GM12878 (cell line): Measurements from ENCODE around the gene RNF38. TPM values are rescaled to one million over a fixed set of nuclear protein-coding genes. Genes with fewer than 3 reads are reported as not detected.

Source experiments
- ATAC-seq: fragments of 200-7000 bp; cut with Tn5 transposase; 3 replicates; pipeline ENCODE4 v1.9.1; 2020; ENCODE audit warnings: mild to moderate bottlenecking, moderate library complexity
- BruUV-seq: library from RNA; stranded (reverse); fragments of 400-500 nt; replicated peaks from 2 replicates; lab custom pipeline; 2021; lab: Mats Ljungman, UMichigan
- CTCF ChIA-PET: fragments of 300-600 bp; sonication (Branson Sonifier 250); formaldehyde crosslinking; extraction: SDS; loops from one replicate; lab custom pipeline; 2021; ENCODE audit warnings: inconsistent platforms; lab: Yijun Ruan, JAX
- POLR2A ChIA-PET: fragments of 350-600 bp; formaldehyde crosslinking; extraction: SDS; loops from one replicate; lab custom pipeline; 2021; ENCODE audit warnings: inconsistent platforms; lab: Charles Lee
- RAD21 ChIA-PET: fragments of 300-600 bp; sonication (Branson Sonifier 250); formaldehyde crosslinking; loops from one replicate; lab custom pipeline; 2023; ENCODE audit warnings: antibody characterized with exemption; ENCODE audit not compliant: unreplicated experiment; lab: Charles Lee
- SMC1A ChIA-PET: fragments of 300-600 bp; sonication (Branson Sonifier 250); formaldehyde crosslinking; loops from one replicate; lab custom pipeline; 2023; ENCODE audit not compliant: unreplicated experiment, uncharacterized antibody; lab: Charles Lee
- DNase-seq: peaks from one replicate; pipeline ENCODE4 v3.0.0-alpha.2; 2011; ENCODE audit warnings: low read depth, low spot score
- FAIRE-seq: peaks from 3 replicates; lab custom pipeline; 2011; peaks lifted over from hg19 to GRCh38; lab: Jason Lieb, UNC
- H2AFZ ChIP-seq: 2 replicates; pipeline ENCODE4 v1.6.0; 2011; ENCODE audit warnings: low read depth, low read length, control low read depth; ENCODE audit not compliant: control insufficient read depth
- H3K27ac ChIP-seq: 2 replicates; pipeline ENCODE4 v1.5.1; 2011; ENCODE audit warnings: control low read depth; ENCODE audit not compliant: control insufficient read depth, insufficient read depth
- H3K27me3 ChIP-seq, 2 experiments: replicated peaks in 1 of 2; 2 replicates each; pipeline versions ENCODE4 v1.6.0 to v1.6.1; 2011; ENCODE audit warnings: low read length in 1 of 2; ENCODE audit not compliant: control insufficient read depth in 2 of 2, insufficient read depth in 2 of 2
- H3K36me3 ChIP-seq, 2 experiments: 2 replicates each; pipeline ENCODE4 v1.5.1; 2011; ENCODE audit warnings: low read length in 1 of 2; ENCODE audit not compliant: control insufficient read depth in 2 of 2, insufficient read depth in 2 of 2
- H3K4me1 ChIP-seq: 2 replicates; pipeline ENCODE4 v1.6.1; 2011; ENCODE audit warnings: mild to moderate bottlenecking, low read length, moderate library complexity, mixed read lengths; ENCODE audit not compliant: control insufficient read depth, insufficient read depth
- H3K4me2 ChIP-seq: 2 replicates; pipeline ENCODE4 v1.6.0; 2011; ENCODE audit warnings: control low read depth; ENCODE audit not compliant: control insufficient read depth, insufficient read depth
- H3K4me3 ChIP-seq: fragments of 200-600 bp; sonication (generic); 2 replicates; pipeline ENCODE4 v1.5.1; 2016
- H3K79me2 ChIP-seq: 2 replicates; pipeline ENCODE4 v1.6.0; 2011; ENCODE audit warnings: low read length; ENCODE audit not compliant: control insufficient read depth, insufficient read depth
- H3K9ac ChIP-seq: 2 replicates; pipeline ENCODE4 v1.8.0; 2011; ENCODE audit warnings: low read length, control low read depth, mixed read lengths; ENCODE audit not compliant: control insufficient read depth, insufficient read depth
- H3K9me3 ChIP-seq: replicated peaks from 3 replicates; pipeline ENCODE4 v1.5.1; 2011; ENCODE audit warnings: mild to moderate bottlenecking, low read length; ENCODE audit not compliant: control insufficient read depth, insufficient read depth
- H4K20me1 ChIP-seq: 2 replicates; pipeline ENCODE4 v1.6.0; 2011; ENCODE audit not compliant: control insufficient read depth, insufficient read depth
- BCLAF1 ChIP-seq: fragments of 450-650 bp; IDR thresholded peaks from 2 replicates; pipeline ENCODE4 v1.6.1; 2017; ENCODE audit warnings: antibody characterized with exemption, mild to moderate bottlenecking, moderate library complexity
- E4F1 ChIP-seq: fragments of 450-650 bp; IDR thresholded peaks from 2 replicates; pipeline ENCODE4 v1.6.1; 2018; ENCODE audit warnings: borderline replicate concordance, mild to moderate bottlenecking; ENCODE audit not compliant: partially characterized antibody
- ELK1 ChIP-seq: IDR thresholded peaks from 2 replicates; pipeline ENCODE4 v1.6.1; 2012; ENCODE audit warnings: low read depth, low read length, improper control_type of control experiment
- HDAC2 ChIP-seq: fragments of 200-600 bp; sonication (generic); IDR thresholded peaks from 2 replicates; pipeline ENCODE4 v1.6.1; 2017
- NR2C2 ChIP-seq: IDR thresholded peaks from 2 replicates; pipeline ENCODE4 v1.6.1; 2011; ENCODE audit warnings: borderline replicate concordance, low read depth; ENCODE audit not compliant: control insufficient read depth, insufficient read length
- PAX5 ChIP-seq: IDR thresholded peaks from 2 replicates; pipeline ENCODE4 v1.6.1; 2011; ENCODE audit warnings: low read depth, low read length, borderline replicate concordance
- PKNOX1 ChIP-seq: fragments of 450-650 bp; IDR thresholded peaks from 2 replicates; pipeline ENCODE4 v1.6.1; 2016; ENCODE audit warnings: mild to moderate bottlenecking
- SREBF2 ChIP-seq: IDR thresholded peaks from 2 replicates; pipeline ENCODE4 v1.6.1; 2012; ENCODE audit warnings: mild to moderate bottlenecking, low read length
- SUZ12 ChIP-seq: fragments of 200-600 bp; sonication (generic); IDR thresholded peaks from one replicate; pipeline ENCODE4 v1.6.1; 2018; ENCODE audit warnings: antibody characterized with exemption, mild to moderate bottlenecking; ENCODE audit not compliant: unreplicated experiment
- TARDBP ChIP-seq: IDR thresholded peaks from 2 replicates; pipeline ENCODE4 v1.6.1; 2016; ENCODE audit warnings: borderline replicate concordance
- ZNF592 ChIP-seq: fragments of 450-650 bp; IDR thresholded peaks from 2 replicates; pipeline ENCODE4 v1.6.1; 2017; ENCODE audit warnings: mild to moderate bottlenecking, moderate library complexity
- ZZZ3 ChIP-seq: IDR thresholded peaks from 2 replicates; pipeline ENCODE4 v1.6.1; 2011; ENCODE audit warnings: low read depth; ENCODE audit not compliant: control insufficient read depth, insufficient read length
- WGBS: methylation state at CpG from one replicate; pipeline ENCODE4 v1.1.6; 2016; ENCODE audit warnings: low lambda C conversion rate; ENCODE audit not compliant: insufficient replicate concordance, insufficient coverage; ENCODE audit errors: missing lambda C conversion rate; 5-methylcytosine and 5-hydroxymethylcytosine counted together
- in situ Hi-C: fragments of 300-500 bp; cut with MboI; formaldehyde crosslinking; loops from 9 replicates; pipeline ENCODE4 v1.14.3; 2018; ENCODE audit warnings: mixed read lengths
- intact Hi-C: fragments of 100-400 bp; cut with micrococcal nuclease; formaldehyde crosslinking; loops from one replicate; pipeline ENCODE4 v1.14.2; 2022; ENCODE audit not compliant: unreplicated experiment
- polyA plus RNA-seq, 11 experiments: library from polyadenylated mRNA; depleted of rRNA in 4 of 11; unstranded in 6 of 11; stranded (reverse) in 5 of 11; fragments of >200 nt; fragmentation: Nextera tagmentation in 4 of 11; fragmentation: Illumina TruSeq in 1 of 11; extraction: Ambion mirVana in 4 of 11; extraction: Trizol in 1 of 11; gene quantifications; 1 replicate in 1 of 11; 2 replicates in 10 of 11; pipeline versions ENCODE4 v1.2.1 to v1.2.3, GENCODE V29; 2011 to 2016; ENCODE audit warnings: inconsistent platforms in 2 of 11, missing spikeins in 2 of 11, low read depth in 1 of 11
- total RNA-seq, 4 experiments: library from RNA; depleted of rRNA in 3 of 4; stranded (reverse); fragments of >200 nt in 3 of 4; fragmentation: Illumina TruSeq in 1 of 4; extraction: Trizol in 1 of 4; gene quantifications; 2 replicates each; pipeline versions ENCODE4 v1.2.1 to v1.2.3, GENCODE V29; 2013 to 2021

RNF38 gene
- total and polyA plus RNA-seq, 10 of the 15 experiments (the other 5 are each of a cell fraction or from before 2014, with no cell fraction given), result 5.1 to 34.7 (median 12.7) TPM

- FAIRE-seq (no peak), DNase-seq (no peak), ATAC-seq (no peak)
- Histone ChIP-seq H3K27me3 (no peaks in the 10 kb centered on the region), H3K9me3 (no peaks in the 10 kb centered on the region), H3K4me1 (no peaks in the 10 kb centered on the region), H3K4me2 (no peak overlapping the region), H3K79me2 (peaks cover 10% of the 10 kb centered on the region), H4K20me1 (no peaks in the 10 kb centered on the region), H3K4me3 (no peak overlapping the region), H2AFZ (no peak overlapping the region), H3K27ac (no peak overlapping the region), H3K9ac (no peak overlapping the region), H3K36me3 (no peaks in the 10 kb centered on the region)
- SMC1A ChIA-PET, result interaction anchor here (0.8 to 3.4 kb wide), 8 partner anchors 11 to 108 kb away, joined by 3 to 15 read pairs (median 6); no protein-coding TSS in a partner anchor
- in situ Hi-C loops (no loop called here), intact Hi-C loops (no loop called here)
- RAD21 ChIA-PET, result interaction anchor here (0.7 to 2.1 kb wide), 6 partner anchors 10 to 281 kb away, joined by 3 to 11 read pairs (median 4); no protein-coding TSS in a partner anchor
- POLR2A ChIA-PET, result interaction anchor here (0.6 to 2.2 kb wide), 3 partner anchors 10 to 103 kb away, joined by 3 to 7 read pairs (median 4); no protein-coding TSS in a partner anchor
- CTCF ChIA-PET, result interaction anchor here (0.6 to 8.2 kb wide), 7 partner anchors 9 to 144 kb away, joined by 3 to 98 read pairs (median 5); no protein-coding TSS in a partner anchor
- 90% methylated on average over 1 of the region's 1 CpG for WGBS
- no TSS peak for BruUV-seq
- TF ChIP-seq SREBF2 (no peak), ZZZ3 (no peak), ZNF592 (no peak), E4F1 (no peak), TARDBP (no peak), PAX5 (no peak), NR2C2 (no peak), HDAC2 (no peak), PKNOX1 (no peak), ELK1 (no peak), SUZ12 (no peak), BCLAF1 (no peak)
Measured at GRCh38 chr9:36448017-36448416, 47.9 kb upstream of the RNF38 start.
